WTC11 (cell line): ENCODE results near the gene TANGO6. TPM values are rescaled to one million over a fixed set of nuclear protein-coding genes. Genes with fewer than 3 reads are reported as not detected.

Experiments
- ATAC-seq: fragments of 200-7000 bp; cut with Tn5 transposase; 2 replicates; pipeline ENCODE4 v1.10.0; 2021; ENCODE audit warnings: mild to moderate bottlenecking, moderate library complexity
- CTCF ChIA-PET: fragments of 300-600 bp; sonication (Branson Sonifier 250); formaldehyde crosslinking; loops from one replicate; lab custom pipeline; 2021; ENCODE audit warnings: antibody characterized with exemption; lab: Charles Lee
- POLR2A ChIA-PET: fragments of 350-600 bp; sonication (Branson Sonifier 250); formaldehyde crosslinking; loops from one replicate; lab custom pipeline; 2021; ENCODE audit warnings: antibody characterized with exemption; lab: Charles Lee
- DNase-seq: peaks from one replicate; pipeline ENCODE4 v3.0.0; 2021; ENCODE audit warnings: low spot score
- H3K27ac Mint-ChIP-seq: 2 replicates; pipeline ENCODE4 v1.8.0; 2021; ENCODE audit warnings: mixed read lengths
- H3K27me3 Mint-ChIP-seq: 2 replicates; pipeline ENCODE4 v1.8.0; 2021; ENCODE audit warnings: low read depth, mild to moderate bottlenecking, moderate library complexity, mixed read lengths
- H3K36me3 Mint-ChIP-seq: 2 replicates; pipeline ENCODE4 v1.8.0; 2021; ENCODE audit warnings: mixed read lengths
- H3K4me1 Mint-ChIP-seq: 2 replicates; pipeline ENCODE4 v1.8.0; 2022; ENCODE audit warnings: mixed read lengths
- H3K4me3 Mint-ChIP-seq: 2 replicates; pipeline ENCODE4 v1.8.0; 2021; ENCODE audit warnings: mild to moderate bottlenecking, moderate library complexity, mixed read lengths
- H3K9me3 Mint-ChIP-seq: 2 replicates; pipeline ENCODE4 v1.8.0; 2021; ENCODE audit warnings: mixed read lengths
- AFF4 ChIP-seq: sonication (generic); formaldehyde crosslinking; IDR thresholded peaks from 2 replicates; pipeline ENCODE4 v1.8.1; 2023; ENCODE audit warnings: mild to moderate bottlenecking, missing genetic modification reagents, borderline replicate concordance
- ATF2 ChIP-seq: sonication (generic); formaldehyde crosslinking; IDR thresholded peaks from 2 replicates; pipeline ENCODE4 v1.8.1; 2022; ENCODE audit warnings: low read depth, missing genetic modification reagents, borderline replicate concordance
- ERG ChIP-seq: fragments of 250-450 bp; sonication (Bioruptor Pico); IDR thresholded peaks from 2 replicates; pipeline ENCODE4 v1.8.0; 2021; ENCODE audit warnings: mild to moderate bottlenecking
- HMGA2 ChIP-seq: fragments of 250-450 bp; sonication (Bioruptor Pico); IDR thresholded peaks from 2 replicates; pipeline ENCODE4 v1.4.0; 2021; ENCODE audit warnings: mild to moderate bottlenecking, moderate library complexity
- MYBL2 ChIP-seq: sonication (generic); formaldehyde crosslinking; IDR thresholded peaks from 2 replicates; pipeline ENCODE4 v1.8.1; 2023; ENCODE audit warnings: mild to moderate bottlenecking, moderate library complexity, missing genetic modification reagents
- PRDM15 ChIP-seq: sonication (generic); formaldehyde crosslinking; IDR thresholded peaks from 2 replicates; pipeline ENCODE4 v1.8.0; 2022; ENCODE audit warnings: missing genetic modification reagents
- PREB ChIP-seq: sonication (generic); formaldehyde crosslinking; IDR thresholded peaks from 2 replicates; pipeline ENCODE4 v1.8.1; 2022; ENCODE audit warnings: mild to moderate bottlenecking, missing genetic modification reagents, moderate library complexity, borderline replicate concordance
- TCF7 ChIP-seq: sonication (generic); formaldehyde crosslinking; IDR thresholded peaks from 2 replicates; pipeline ENCODE4 v1.8.0; 2022; ENCODE audit warnings: mild to moderate bottlenecking, low read depth, missing genetic modification reagents, moderate library complexity
- TEAD4 ChIP-seq: sonication (generic); formaldehyde crosslinking; IDR thresholded peaks from 2 replicates; pipeline ENCODE4 v1.8.0; 2022; ENCODE audit warnings: mild to moderate bottlenecking, missing genetic modification reagents
- TP53 ChIP-seq: sonication (generic); formaldehyde crosslinking; IDR thresholded peaks from 2 replicates; pipeline ENCODE4 v1.8.1; 2023; ENCODE audit warnings: mild to moderate bottlenecking, missing genetic modification reagents
- ZBTB43 ChIP-seq: sonication (generic); formaldehyde crosslinking; IDR thresholded peaks from 2 replicates; pipeline ENCODE4 v1.8.1; 2023; ENCODE audit warnings: mild to moderate bottlenecking, missing genetic modification reagents
- ZNF317 ChIP-seq: sonication (generic); formaldehyde crosslinking; IDR thresholded peaks from 2 replicates; pipeline ENCODE4 v1.8.1; 2023; ENCODE audit warnings: low read depth, mild to moderate bottlenecking, moderate library complexity, missing genetic modification reagents, borderline replicate concordance
- ZNF416 ChIP-seq: fragments of 250-450 bp; sonication (Bioruptor Pico); IDR thresholded peaks from 2 replicates; pipeline ENCODE4 v1.9.0; 2021; ENCODE audit warnings: mild to moderate bottlenecking, inconsistent platforms
- total RNA-seq: library from RNA; stranded (reverse); gene quantifications from 3 replicates; pipeline ENCODE4 v1.2.3, GENCODE V29; 2021

The TANGO6 gene
- total RNA-seq, 1 experiment from 2014 or later, result 15.6 TPM

- TF ChIP-seq TP53 (CRISPR knock-in tag) (no peak), ERG (CRISPR knock-in tag) (no peak), PRDM15 (CRISPR knock-in tag) (no peak), PREB (CRISPR knock-in tag) (no peak), ZNF416 (CRISPR knock-in tag) (no peak), ZNF317 (CRISPR knock-in tag) (no peak), ZBTB43 (CRISPR knock-in tag) (no peak), AFF4 (no peak), TCF7 (CRISPR knock-in tag) (no peak), MYBL2 (CRISPR knock-in tag) (no peak), ATF2 (CRISPR knock-in tag) (no peak), HMGA2 (CRISPR knock-in tag) (no peak), TEAD4 (CRISPR knock-in tag) (no peak)
- DNase-seq (no peak), ATAC-seq (no peak)
- no peaks in the 10 kb centered on the region for H3K27me3 Mint-ChIP-seq
- H3K36me3 Mint-ChIP-seq, result peaks cover 24% of the 10 kb centered on the region
- H3K4me3 Mint-ChIP-seq, result no peak overlapping the region
- H3K9me3 Mint-ChIP-seq, result peaks cover 10% of the 10 kb centered on the region
- CTCF ChIA-PET, result no interaction called here
- no peak overlapping the region; the same call in 1 of the 2 replicates for H3K27ac Mint-ChIP-seq
- H3K4me1 Mint-ChIP-seq, result peaks cover 13% of the 10 kb centered on the region
- POLR2A ChIA-PET, result no interaction called here
Observed at GRCh38 chr16:68859828-68860227, 16.5 kb downstream of the TANGO6 start.
